CD4-positive, alpha-beta T cell treated with Interleukin-15 for 4 hours (primary cell): ENCODE data around the gene ERVMER34-1.

Experiments
- DNase-seq: peaks from one replicate; pipeline ENCODE4 v3.0.0-alpha.2; 2020; ENCODE audit warnings: low spot score

The ERVMER34-1 gene

DNA sequence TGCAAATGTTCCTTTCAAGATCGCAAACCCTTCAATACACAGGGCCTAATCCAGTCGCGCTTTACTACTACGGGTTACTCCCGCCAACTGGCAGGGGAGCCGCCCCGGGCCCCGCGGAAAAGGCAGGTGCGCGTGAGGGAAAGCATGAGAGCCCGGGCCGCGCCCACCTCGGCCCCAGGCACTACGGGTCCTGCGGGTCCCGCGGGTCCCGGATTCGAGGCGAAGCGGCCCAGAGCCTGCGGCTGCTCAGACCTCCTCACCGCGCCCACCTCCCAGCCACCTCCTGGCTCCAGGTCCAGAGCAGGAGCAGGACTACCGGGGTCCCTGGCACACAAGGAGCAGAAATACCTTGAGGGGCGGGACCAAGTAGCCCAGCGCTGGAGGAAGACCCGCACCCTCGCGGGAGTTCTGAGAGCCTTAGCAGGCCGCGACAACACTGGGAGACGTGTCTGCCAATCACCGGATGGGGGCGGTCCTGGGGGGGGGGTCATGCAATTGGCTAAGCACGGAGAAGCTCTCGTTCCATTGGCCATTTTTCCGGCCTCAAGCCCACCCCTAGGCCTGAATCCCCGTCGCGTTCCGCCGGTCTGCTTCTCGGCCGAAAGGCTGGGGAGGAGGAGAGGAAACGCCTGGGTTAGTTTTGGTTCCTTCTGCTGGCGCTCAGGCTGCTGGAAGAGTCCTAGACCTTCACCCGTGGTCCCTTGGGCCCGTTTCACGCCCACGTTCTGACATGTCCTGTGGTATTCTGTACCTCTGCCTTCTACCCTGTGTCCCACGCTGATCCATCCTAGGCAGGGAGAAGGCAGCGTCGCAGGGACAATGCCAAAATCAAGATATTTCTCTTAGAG, 29.0 kb downstream of the ERVMER34-1 start:
- DNase-seq, result peak; percentile 89

DNA sequence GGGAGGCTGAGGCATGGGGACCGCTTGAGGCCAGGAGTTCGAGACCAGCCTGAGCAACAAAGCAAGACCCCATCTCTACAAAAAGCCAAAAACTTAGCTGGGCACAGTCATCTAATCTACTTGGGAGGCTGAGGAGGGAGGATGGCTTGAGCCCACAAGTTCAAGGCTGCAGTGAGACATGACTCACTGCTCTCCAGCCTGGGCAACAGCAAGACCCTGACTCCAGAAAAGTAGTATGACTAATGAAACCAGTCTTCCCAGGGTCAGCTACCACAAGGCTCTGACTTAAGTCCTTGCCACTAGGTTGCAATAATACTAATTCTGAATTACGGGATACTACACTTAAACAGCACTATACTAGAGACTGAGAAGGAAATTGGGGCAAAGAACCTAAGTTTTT, 33.1 kb downstream of the ERVMER34-1 start:
- no peak for DNase-seq

DNA sequence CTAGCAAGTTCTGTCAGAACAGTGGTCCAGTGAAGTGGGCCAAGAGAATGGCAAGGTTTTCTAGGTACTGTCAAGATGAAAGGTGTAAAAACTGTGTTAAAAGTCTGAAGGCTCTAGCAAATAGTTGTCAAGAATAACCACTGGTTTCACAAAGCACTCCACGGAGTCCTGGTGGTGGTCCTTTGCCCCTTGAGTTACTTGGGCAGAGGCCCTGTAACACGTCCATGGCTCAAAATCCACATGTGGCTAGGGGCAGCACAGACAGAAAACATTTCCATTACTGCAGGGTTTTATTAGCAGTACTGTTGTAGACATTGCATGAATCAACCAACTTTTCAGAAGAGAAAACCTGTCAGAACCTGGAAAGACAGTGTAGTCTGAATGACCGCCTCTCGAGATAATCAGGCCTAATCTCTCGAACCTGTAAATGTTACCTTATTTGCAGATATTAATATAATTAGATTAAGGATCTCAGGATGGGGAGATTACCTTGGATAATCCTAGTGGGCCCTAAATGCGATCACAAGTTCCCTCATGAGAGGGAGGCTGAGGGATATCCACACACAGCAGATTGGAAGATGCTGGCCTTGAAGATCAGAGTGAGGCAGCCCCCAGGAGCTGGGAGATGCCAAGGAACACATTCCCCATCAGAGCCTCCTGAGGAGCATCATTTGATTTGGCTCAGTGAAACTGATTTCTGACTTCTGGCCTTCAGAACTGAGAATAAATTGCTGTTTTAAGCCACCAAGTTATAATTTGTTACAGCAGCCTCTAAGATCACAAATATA, 34.7 kb downstream of the ERVMER34-1 start:
- no peak for DNase-seq

DNA sequence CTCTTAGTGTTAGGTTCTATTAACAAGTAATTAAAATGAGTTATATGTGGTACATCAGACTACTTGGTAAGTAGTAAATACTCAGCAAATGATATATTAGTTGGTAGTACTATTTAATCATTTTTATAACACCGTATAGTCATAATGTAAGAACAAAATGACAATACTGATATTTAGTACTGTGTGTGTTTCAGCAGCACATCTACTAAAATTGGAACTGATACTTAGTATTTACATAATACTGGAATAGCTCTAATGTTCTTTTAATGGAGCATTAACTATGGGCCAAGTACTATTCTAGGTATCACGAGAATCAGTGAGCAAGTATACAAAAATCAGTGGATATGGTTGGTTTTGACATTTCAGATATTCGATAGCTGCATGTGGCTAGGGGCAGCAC, 35.3 kb downstream of the ERVMER34-1 start:
- DNase-seq, result no peak

DNA sequence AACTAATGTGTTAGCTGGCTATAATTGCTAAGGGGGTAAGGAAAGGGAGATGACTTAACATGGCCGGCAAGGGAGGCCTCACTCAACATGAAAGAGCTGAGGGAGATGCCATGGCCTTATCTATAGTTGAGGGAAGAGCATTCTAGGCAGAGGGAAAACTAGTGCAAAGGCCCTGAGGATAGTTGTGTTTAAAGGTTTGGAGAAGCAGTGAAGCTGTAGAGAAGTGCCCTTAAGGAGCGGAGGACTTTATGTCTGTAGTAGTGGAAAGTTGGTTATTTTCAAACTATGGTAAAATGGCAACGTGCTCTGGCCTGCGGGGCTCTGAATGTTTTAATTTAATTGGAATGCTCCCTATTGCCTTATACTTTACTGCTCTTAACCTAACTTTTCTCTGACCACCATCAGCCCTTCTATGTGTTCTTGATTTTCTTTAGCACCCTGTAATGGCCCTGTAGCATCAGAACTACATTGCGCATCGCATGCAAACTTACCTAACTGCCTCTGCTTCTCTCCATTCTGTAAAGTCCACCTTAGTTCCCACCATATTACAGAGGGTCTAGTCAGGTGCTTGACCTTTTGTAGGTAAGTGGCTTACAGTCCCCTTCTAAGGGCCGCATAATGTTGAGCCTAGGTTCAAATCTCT, 35.8 kb downstream of the ERVMER34-1 start:
- no peak for DNase-seq

DNA sequence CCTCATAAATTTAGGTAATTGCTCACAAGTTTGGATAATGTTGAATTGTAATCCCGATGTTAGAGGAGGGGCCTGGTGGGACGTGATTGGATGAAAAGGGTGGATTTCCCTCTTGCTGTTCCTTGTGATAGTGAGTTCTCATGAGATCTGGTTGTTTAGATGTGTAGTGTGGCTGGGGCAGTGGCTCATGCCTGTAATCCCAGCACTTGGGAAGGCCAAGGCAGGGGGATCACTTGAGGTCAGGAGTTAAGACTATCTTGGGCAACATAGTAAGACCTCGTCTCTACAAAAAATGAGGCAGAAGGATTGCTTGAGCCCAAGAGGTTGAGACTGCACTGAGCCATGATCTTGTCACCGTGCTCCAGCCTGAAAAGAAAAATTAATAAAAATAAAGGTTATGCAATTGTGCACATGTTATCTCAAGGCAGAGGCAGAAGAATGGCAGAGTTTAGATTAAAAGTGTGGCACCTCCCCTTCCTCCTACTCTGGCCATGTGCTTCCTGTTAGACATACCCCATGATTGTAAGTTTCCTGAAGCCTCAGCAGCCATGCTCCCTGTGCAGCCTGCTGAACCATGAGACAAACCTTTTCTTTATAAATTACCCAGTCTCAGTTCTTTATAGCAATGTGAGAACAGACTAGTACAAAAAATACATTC, 36.5 kb downstream of the ERVMER34-1 start:
- no peak for DNase-seq

DNA sequence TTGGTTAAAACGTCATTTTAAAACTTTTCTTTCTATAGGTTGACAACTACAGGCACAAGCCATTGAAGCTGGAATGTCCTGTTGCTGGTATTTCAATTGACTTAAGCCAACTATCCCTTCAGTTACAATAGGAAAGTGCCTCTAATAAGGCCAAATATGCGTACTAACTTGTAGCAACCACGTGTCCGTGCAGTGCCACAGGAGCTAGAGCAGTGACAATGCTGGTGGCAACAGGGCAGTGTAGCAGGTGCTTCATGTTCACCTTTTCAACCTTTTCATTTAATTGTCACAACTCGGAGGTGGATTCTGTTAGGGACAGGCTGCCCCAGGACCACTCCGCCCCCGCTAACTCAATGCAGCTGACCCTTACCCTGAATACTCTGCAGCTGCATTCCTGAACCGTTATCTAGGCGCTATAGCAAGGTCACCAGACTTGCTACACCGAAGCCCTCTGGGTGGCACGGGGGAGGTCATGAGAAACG, 37.7 kb downstream of the ERVMER34-1 start:
- DNase-seq, result no peak

DNA sequence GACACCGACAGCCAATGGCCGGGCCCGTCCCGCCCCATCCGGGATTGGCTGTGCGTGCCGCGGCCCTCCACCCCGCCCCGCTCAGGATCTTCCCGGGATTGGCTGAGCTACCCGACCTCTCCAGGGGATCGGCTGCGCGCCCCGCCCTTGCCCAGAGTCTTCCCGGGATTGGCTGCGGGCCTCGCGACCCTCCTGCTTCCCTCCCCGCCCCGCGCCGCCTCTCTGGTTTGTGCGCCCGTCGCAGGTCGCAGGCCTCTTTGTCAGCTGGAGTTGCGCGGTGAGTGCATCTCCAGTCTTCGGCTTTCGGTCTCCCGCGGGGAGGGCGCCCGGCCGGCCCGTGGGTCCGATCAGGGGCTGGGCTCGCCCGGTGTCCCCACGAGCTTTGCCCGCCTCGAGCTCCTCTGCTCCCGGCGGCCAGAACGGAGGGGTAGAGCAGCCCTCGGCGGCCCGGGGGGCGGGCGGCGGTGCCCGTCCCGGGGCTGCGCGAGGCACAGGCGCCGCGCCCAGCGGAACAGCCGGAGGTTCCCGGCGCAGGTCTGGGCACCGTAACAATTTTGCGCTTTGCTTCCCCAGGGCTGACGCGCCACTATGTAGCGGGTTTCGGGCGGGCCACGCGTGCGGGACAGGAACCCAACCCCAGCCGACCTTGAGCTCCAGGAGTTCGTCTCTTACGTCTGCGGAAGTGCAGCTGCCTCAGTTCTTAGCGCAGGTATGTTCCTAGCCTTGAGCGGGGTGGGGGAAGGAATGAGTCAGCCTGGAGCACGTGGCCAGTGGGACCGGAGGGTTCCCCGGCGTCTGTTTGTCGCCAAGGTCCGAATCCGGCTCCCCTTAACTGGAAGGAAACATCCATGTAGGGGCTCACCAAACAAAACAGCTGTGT, 38.7 kb downstream of the ERVMER34-1 start:
- DNase-seq, result peak; percentile 97

DNA sequence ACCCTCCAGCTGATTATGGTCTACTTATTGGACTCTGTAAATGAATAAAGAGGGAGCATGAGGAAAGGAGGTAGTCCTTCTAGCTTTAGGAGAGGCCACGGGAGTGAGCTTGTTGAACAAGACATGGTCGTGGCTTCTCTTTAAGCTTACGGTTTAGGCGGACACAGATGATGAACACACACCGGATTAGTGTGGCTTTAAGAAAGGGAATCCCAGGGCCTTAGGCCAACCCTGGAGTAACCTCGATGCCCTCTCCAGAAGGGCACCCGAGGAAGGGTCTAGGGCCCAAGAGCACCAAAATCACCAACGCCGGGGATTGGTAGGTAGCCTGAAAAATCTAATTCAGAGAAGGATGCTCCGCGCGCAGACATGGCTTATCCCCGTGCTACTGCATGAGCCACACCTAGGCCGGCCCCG, 39.4 kb downstream of the ERVMER34-1 start:
- no peak for DNase-seq

DNA sequence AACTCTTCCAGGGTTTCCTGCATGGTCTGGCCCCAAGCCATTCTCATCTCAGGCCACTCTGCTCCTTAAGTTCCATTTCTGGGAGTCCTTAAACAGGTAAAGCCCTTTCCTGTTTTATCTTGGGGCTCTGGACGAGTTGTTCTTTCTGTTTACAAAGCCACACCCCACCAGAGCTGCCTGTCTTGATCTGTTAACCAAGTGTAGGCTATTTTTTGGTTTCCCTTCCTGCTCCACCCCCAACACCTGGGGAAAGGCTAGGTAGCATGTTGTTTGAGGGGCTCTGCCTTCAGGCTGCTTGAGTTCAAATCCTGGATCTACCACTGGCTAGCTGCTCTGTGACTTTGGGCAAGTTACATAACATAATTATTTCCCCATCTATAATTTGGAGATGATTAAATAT, 40.0 kb downstream of the ERVMER34-1 start:
- no peak for DNase-seq

DNA sequence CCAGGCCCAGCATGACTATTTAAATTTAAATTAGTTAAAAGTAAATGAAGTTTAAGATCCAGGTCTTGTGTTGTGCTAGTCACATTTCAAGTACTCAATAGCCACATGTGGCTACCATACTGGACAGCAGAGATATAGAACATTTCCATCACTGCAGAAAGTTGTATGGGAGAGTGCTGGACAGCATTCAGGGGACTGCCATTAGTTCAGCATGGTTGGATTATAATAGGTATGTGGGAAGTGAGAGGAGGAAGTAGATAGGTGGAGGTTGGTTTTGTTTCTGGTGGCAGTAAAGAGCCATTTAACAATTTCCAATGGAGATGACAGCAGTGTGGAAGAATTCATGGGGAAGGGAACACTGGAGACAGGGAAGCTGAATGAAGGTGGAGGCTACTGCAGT, 42.1 kb downstream of the ERVMER34-1 start:
- no peak for DNase-seq

DNA sequence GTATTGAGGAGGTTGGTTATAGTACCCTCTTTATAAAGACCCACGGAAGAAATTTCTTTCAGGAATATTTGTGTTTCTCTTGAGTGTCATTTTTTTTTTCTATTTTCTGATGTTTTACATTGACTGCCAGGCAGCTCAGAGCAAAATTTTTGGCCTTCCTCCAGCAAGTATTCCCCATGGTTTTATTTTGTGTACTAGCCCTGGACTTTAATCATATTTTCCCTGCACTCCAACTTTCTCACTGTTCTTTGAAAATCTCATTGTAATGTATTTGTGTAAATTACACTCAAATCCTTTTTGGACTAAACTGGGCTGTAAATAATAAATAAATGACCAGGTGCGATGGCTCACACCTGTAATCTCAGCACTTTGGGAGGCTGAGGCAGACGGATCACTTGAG, 46.6 kb downstream of the ERVMER34-1 start:
- DNase-seq, result no peak

DNA sequence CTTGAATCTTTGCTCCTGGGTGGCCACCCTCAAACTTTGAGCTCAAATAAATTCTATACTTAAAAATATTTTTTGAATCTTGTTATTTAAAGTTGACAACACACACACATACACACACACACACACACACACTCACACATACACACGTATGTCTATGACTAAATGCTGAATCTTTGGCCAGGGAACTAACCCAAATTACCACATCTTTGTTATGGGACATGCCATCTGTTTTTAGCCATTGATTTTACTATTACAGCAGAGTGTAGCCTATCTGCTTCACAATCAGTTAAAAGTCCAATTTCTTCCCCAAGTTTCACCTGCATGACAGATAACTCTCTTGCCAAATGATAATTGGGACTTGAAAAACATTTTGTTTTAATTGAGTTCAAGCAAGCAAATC, 47.1 kb downstream of the ERVMER34-1 start:
- DNase-seq, result no peak

DNA sequence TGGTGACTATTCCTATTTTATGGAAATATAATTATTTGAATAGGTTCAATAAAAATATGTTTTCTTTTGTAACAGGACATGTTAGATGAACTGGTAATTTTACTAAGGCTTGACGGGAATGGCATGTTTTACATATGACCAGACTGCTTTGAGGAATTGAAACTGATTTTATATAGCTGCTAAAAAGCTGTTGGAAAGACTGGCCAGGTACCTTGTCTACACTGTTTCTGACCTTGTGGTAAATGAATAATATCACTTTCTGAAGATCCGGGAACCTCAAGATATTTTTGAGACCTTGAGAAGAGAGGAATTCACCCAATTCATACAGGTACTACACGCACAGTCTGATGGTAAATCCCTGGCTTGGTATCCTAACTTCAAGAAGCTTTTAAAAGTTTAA, 50.0 kb downstream of the ERVMER34-1 start:
- DNase-seq, result no peak

DNA sequence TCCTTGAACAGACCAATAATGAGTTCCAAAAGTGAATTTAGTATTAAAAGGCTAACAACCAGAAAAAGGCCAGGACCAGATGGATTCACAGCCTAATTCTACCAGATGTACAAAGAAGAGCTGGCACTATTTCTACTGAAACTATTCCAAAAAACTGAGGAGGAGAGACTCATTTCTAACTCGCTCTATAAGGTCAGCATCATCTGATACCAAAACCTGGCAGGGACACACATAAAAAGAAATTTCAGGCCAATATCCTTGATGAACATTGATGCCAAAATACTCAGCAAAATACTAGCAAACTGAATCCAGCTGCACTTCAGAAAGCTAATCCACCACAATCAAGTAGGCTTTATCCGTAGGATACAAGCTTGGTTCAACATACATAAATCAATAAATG, 56.3 kb downstream of the ERVMER34-1 start:
- DNase-seq, result no peak

DNA sequence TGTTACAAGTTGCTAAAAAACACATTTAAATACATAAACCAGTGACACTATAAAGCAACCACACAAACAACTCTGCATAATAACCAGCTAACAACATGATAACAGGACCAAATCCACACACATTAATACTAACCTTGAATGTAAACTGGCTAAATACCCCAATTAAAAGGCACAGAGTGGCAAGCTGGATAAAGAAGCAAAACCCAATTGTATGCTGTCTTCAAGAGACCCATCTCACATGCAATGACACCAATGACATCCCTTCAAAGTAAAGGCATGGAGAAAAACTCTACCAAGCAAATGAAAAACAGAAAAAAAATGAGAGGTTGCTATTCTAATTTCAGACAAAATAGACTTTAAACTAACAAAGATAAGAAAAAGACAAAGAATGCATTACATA, 57.7 kb downstream of the ERVMER34-1 start:
- no peak for DNase-seq
